HEK293T (cell line): Measurements from ENCODE around the gene ADA.
"Not testable (repeated sequence)": the region's sequence is repeated elsewhere in the genome, so short reads cannot be mapped to it uniquely, and the experiment has no call there.

Experiments
- CTBP1 ChIP-seq: fragments of 450-650 bp; IDR thresholded peaks from 2 replicates; pipeline ENCODE4 v1.6.1; 2016; ENCODE audit warnings: borderline replicate concordance
- FOXA1 ChIP-seq: fragments of 450-650 bp; IDR thresholded peaks from 2 replicates; pipeline ENCODE4 v1.6.1; 2016; ENCODE audit warnings: mild to moderate bottlenecking
- NFRKB ChIP-seq: fragments of 450-650 bp; IDR thresholded peaks from 2 replicates; pipeline ENCODE4 v1.6.1; 2016; ENCODE audit warnings: mild to moderate bottlenecking, moderate library complexity
- PKNOX1 ChIP-seq: fragments of 450-650 bp; IDR thresholded peaks from 2 replicates; pipeline ENCODE4 v1.6.1; 2016
- SP1 ChIP-seq: fragments of 450-650 bp; IDR thresholded peaks from 2 replicates; pipeline ENCODE4 v1.6.1; 2017
- SUZ12 ChIP-seq: fragments of 450-650 bp; IDR thresholded peaks from 2 replicates; pipeline ENCODE4 v1.6.1; 2016; ENCODE audit warnings: mild to moderate bottlenecking
- ZNF384 ChIP-seq: fragments of 450-650 bp; IDR thresholded peaks from 2 replicates; pipeline ENCODE4 v1.6.1; 2016

- TF ChIP-seq PKNOX1, FOXA1, ZNF384, NFRKB, CTBP1, SUZ12, SP1: not testable (repeated sequence)
These were observed 20.0 kb upstream of the ADA start for GRCh38 chr20:44671541-44671940.
